ENCODE results near the gene GALNT17. TPM values are rescaled to one million over a fixed set of nuclear protein-coding genes. Genes with fewer than 3 reads are reported as not detected.

The GALNT17 gene
- polyA plus RNA-seq, 2 of the 4 experiments (the other 2 are of a cell fraction): not detected

GRCh38 chr7:71665716-71666115, 533.8 kb downstream of the GALNT17 start:
- no peak overlapping the region for H3K27ac ChIP-seq
- no peak overlapping the region for H3K4me2 ChIP-seq
- no peak for ATAC-seq
- no peak overlapping the region for H3K4me3 ChIP-seq
- no peaks in the 10 kb centered on the region; the same call in 2 of the 3 replicates for H3K9me3 ChIP-seq
- POLR2A ChIA-PET: no interaction called here
- H3K4me1 ChIP-seq: no peaks in the 10 kb centered on the region
- no peak for DNase-seq (ENCODE audit: low read depth in 1 of 2, low spot score in 1 of 2)
- TF ChIP-seq E2F6 (IDR thresholded peaks at IDR 0.05; ENCODE audit: borderline replicate concordance, low read depth) (no peak), ZSCAN20 (CRISPR knock-in tag; IDR thresholded peaks at IDR 0.05) (no peak), SMC3 (IDR thresholded peaks at IDR 0.05) (no peak), JUNB (IDR thresholded peaks at IDR 0.05) (no peak), NPAS2 (CRISPR knock-in tag; IDR thresholded peaks at IDR 0.05; ENCODE audit: borderline replicate concordance) (no peak), CTCF (IDR thresholded peaks at IDR 0.05) (no peak)
- WGBS (ENCODE audit: missing lambda C conversion rate): 42% methylated on average over 3 of the region's 3 CpGs
- FAIRE-seq: no peak
- CTCF ChIA-PET: no interaction called here

GRCh38 chr7:71668572-71668971, 536.6 kb downstream of the GALNT17 start:
- no peaks in the 10 kb centered on the region for H3K9me3 ChIP-seq
- H3K27ac ChIP-seq: no peak overlapping the region
- ChIA-PET CTCF (no interaction called here), POLR2A (no interaction called here)
- H3K4me2 ChIP-seq: no peak overlapping the region
- no peak overlapping the region for H3K4me3 ChIP-seq
- TF ChIP-seq SREBF2 (IDR thresholded peaks at IDR 0.05): no peak
- no peak for TF ChIP-seq HMGXB4 (CRISPR knock-in tag; IDR thresholded peaks at IDR 0.05; ENCODE audit: borderline replicate concordance)
- TF ChIP-seq PHF8 (IDR thresholded peaks at IDR 0.05; ENCODE audit: borderline replicate concordance, low read depth): no peak
- no peak for TF ChIP-seq RNF2 (IDR thresholded peaks at IDR 0.05; ENCODE audit: borderline replicate concordance, low read depth)
- TF ChIP-seq EP300 (IDR thresholded peaks at IDR 0.05): no peak
- TF ChIP-seq JUNB (IDR thresholded peaks at IDR 0.05): no peak
- TF ChIP-seq HOXB5 (CRISPR knock-in tag; IDR thresholded peaks at IDR 0.05): no peak
- TF ChIP-seq HES2 (IDR thresholded peaks at IDR 0.05): no peak
- no peak for TF ChIP-seq CTCF (IDR thresholded peaks at IDR 0.05)
- TF ChIP-seq EHMT2 (IDR thresholded peaks at IDR 0.05; ENCODE audit: low read depth): no peak
- TF ChIP-seq CHD4 (IDR thresholded peaks at IDR 0.05; ENCODE audit: borderline replicate concordance): no peak
- no peak for ATAC-seq
- WGBS (ENCODE audit: missing lambda C conversion rate): 3% methylated on average over 1 of the region's 1 CpG
- FAIRE-seq: no peak
- no peaks in the 10 kb centered on the region for H3K4me1 ChIP-seq
- no peak for DNase-seq (ENCODE audit: low read depth in 1 of 2, low spot score in 1 of 2)

- Histone ChIP-seq H3K9me3 (no peaks in the 10 kb centered on the region), H3K4me3 (no peak overlapping the region), H3K4me1 (no peaks in the 10 kb centered on the region), H3K27ac (no peak overlapping the region), H3K4me2 (no peak overlapping the region)
- FAIRE-seq (no peak), DNase-seq (ENCODE audit: low read depth in 1 of 2, low spot score in 1 of 2) (no peak), ATAC-seq (no peak)
- 6% methylated on average over 8 of the region's 8 CpGs for WGBS (ENCODE audit: missing lambda C conversion rate)
- ChIA-PET CTCF (no interaction called here), POLR2A (no interaction called here)
- TF ChIP-seq NFE2L2 (conservative IDR thresholded peaks at IDR 0.05; ENCODE audit: low read length) (no peak), BHLHE40 (IDR thresholded peaks at IDR 0.05; ENCODE audit: low read depth, low read length) (no peak), KDM5A (IDR thresholded peaks at IDR 0.05) (no peak), PHF8 (IDR thresholded peaks at IDR 0.05; ENCODE audit: borderline replicate concordance, low read depth) (no peak), POLR2A (IDR thresholded peaks at IDR 0.05; ENCODE audit: low read length) (no peak), TFCP2L1 (CRISPR knock-in tag; IDR thresholded peaks at IDR 0.05) (no peak), HES2 (IDR thresholded peaks at IDR 0.05) (no peak), HOXB5 (CRISPR knock-in tag; IDR thresholded peaks at IDR 0.05) (no peak), CEBPB (IDR thresholded peaks at IDR 0.05) (no peak), ZSCAN20 (CRISPR knock-in tag; IDR thresholded peaks at IDR 0.05) (no peak), JUN (IDR thresholded peaks at IDR 0.05) (no peak), SREBF2 (IDR thresholded peaks at IDR 0.05) (no peak), PBX3 (IDR thresholded peaks at IDR 0.05) (no peak), HEYL (CRISPR knock-in tag; IDR thresholded peaks at IDR 0.05) (no peak)
Observed at GRCh38 chr7:71679480-71679879, 547.5 kb downstream of the GALNT17 start.
